GM18907 (cell line): ENCODE measurements around the gene PARD3.
"Not testable (repeated sequence)": the region's sequence is repeated elsewhere in the genome, so short reads cannot be mapped to it uniquely, and the experiment has no call there.

Experiments
- ATAC-seq: cut with Tn5 transposase; IDR thresholded peaks from one replicate; pipeline ENCODE4 v1.9.1; 2021; ENCODE audit warnings: mild to moderate bottlenecking, moderate library complexity; ENCODE audit not compliant: unreplicated experiment

Gene PARD3

GRCh38 chr10:34476608-34477007 lies 338.5 kb downstream of the PARD3 start:
- no peak for ATAC-seq

GRCh38 chr10:34475786-34476185 lies 339.3 kb downstream of the PARD3 start:
- no peak for ATAC-seq

- no peak for ATAC-seq
Observed at GRCh38 chr10:34475274-34475646, 339.8 kb downstream of the PARD3 start.

GRCh38 chr10:34474555-34475273 lies 340.4 kb downstream of the PARD3 start:
- ATAC-seq, result no peak

- ATAC-seq, result no peak
Observed at GRCh38 chr10:34474009-34474376, 341.1 kb downstream of the PARD3 start.

GRCh38 chr10:34473174-34474008 lies 341.7 kb downstream of the PARD3 start:
- ATAC-seq, result no peak

GRCh38 chr10:34470307-34470706 lies 344.8 kb downstream of the PARD3 start:
- ATAC-seq, result no peak

GRCh38 chr10:34469446-34469845 lies 345.6 kb downstream of the PARD3 start:
- ATAC-seq, result no peak

- no peak for ATAC-seq
Observed at GRCh38 chr10:34467902-34468301, 347.2 kb downstream of the PARD3 start.

- ATAC-seq, result no peak
Observed at GRCh38 chr10:34467364-34467763, 347.7 kb downstream of the PARD3 start.

- ATAC-seq, result no peak
Observed at GRCh38 chr10:34465678-34466077, 349.4 kb downstream of the PARD3 start.

GRCh38 chr10:34464591-34464990 lies 350.5 kb downstream of the PARD3 start:
- ATAC-seq, result no peak

- no peak for ATAC-seq
Observed at GRCh38 chr10:34464000-34464399, 351.1 kb downstream of the PARD3 start.

- ATAC-seq, result no peak
Observed at GRCh38 chr10:34462993-34463392, 352.1 kb downstream of the PARD3 start.

- ATAC-seq, result no peak
Observed at GRCh38 chr10:34462056-34462455, 353.0 kb downstream of the PARD3 start.

GRCh38 chr10:34454590-34455261 lies 360.4 kb downstream of the PARD3 start:
- no peak for ATAC-seq

- ATAC-seq, result no peak
Observed at GRCh38 chr10:34449836-34450235, 365.3 kb downstream of the PARD3 start.

GRCh38 chr10:34446049-34446448 lies 369.0 kb downstream of the PARD3 start:
- no peak for ATAC-seq

GRCh38 chr10:34444223-34445183 lies 370.6 kb downstream of the PARD3 start:
- no peak for ATAC-seq

GRCh38 chr10:34439386-34439785 lies 375.7 kb downstream of the PARD3 start:
- not testable (repeated sequence) for ATAC-seq

- no peak for ATAC-seq
Observed at GRCh38 chr10:34438741-34439140, 376.4 kb downstream of the PARD3 start.
